NCI-H1930 (cell line): Measurements from ENCODE around the gene CHRM5.

Experiments
- DNase-seq, 2 experiments: peaks; one replicate each; lab custom pipeline; 2025; lab: John Stamatoyannopoulos, UW

The CHRM5 gene

DNA sequence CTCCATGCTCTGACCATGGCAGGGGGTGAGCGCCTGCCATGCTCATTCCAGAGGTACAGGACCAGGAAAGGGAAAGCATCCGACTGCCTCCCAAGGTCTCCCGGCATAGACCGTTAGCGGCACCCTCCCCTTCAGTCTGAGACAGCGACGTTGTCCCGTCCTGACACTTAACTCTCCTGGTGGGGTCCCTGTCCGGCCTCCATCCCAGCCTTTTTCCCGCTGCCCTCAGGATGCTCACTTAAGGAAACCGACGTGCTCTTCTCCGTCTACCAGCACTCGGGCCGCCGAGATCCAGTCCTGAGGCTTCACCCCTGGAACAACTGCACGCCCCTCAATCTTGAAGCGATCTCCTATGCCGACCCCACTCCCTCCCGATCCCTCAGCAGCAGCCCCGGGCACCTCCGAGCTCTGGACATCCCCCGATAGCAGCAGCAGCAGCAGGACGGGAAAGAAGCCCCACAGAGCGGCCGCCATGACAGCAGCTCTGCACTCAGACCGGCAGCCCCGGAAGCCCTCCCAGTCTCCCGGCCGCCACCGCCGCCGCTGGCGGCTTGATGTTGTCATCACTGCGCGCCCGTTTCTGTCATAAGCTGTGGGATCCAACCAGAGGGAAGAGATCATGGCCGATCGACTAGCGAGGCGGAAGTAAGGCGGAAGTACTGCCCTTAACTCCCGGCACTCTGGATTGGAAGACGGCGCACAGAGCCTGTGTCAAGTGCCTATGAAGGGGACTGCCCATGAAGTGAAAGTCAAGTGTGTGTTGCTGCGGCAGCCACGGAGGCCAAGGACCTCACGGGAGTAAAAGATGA is 133.3 kb downstream of the CHRM5 start, which contains the start of the genes EMC7 and PGBD4:
Gene EMC7, minus strand, starts transcription at position 497 of the 809 bp plus-strand sequence. Its CDS starts 23 bp downstream, at position 474.
Gene PGBD4, plus strand, starts transcription at position 718 of the 809 bp plus-strand sequence. CDS start 449 bp downstream, outside the sequence.
- peak; percentile 90 to 93 for DNase-seq

DNA sequence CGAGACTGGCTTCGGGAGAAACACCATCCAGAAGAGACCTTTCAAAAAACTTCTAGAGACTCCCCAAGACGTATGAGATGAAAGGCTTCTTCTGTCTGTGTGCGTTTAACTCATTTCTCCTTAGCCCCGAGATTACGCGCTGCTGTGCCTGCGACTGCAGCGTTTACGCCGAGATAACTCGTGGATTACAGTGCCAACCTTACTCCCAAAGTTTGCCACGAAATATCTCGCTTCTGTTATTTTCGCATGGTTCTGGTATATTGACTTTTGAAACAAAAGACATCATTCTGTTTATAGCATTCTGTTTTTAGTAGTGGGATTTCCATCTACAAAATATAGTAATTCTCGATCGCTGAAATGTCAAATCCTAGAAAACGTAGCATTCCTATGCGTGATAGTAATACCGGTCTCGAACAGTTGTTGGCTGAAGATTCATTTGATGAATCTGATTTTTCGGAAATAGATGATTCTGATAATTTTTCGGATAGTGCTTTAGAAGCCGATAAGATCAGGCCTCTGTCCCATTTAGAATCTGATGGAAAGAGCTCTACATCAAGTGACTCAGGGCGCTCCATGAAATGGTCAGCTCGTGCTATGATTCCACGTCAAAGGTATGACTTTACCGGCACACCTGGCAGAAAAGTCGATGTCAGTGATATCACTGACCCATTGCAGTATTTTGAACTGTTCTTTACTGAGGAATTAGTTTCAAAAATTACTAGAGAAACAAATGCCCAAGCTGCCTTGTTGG is 134.1 kb downstream of the CHRM5 start:
- DNase-seq: no peak

DNA sequence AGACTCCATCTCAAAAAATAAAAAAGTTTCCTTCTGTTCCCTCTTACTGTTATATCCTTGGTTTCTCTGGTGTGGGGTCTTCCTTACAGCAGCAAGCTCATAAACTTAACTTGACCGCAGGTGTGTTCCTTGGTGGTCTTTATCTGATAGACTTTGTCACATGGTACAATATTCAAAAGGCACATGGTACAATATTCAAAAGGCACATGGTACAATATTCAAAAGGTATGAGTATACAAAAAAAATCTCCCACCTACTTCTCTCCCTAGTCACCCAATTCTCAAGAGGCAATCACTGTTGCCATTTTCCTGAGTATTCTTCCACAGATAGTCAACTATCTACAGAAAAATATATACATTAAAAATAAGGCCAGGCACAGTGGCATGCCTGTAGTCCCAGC is 138.1 kb downstream of the CHRM5 start:
- no peak for DNase-seq

DNA sequence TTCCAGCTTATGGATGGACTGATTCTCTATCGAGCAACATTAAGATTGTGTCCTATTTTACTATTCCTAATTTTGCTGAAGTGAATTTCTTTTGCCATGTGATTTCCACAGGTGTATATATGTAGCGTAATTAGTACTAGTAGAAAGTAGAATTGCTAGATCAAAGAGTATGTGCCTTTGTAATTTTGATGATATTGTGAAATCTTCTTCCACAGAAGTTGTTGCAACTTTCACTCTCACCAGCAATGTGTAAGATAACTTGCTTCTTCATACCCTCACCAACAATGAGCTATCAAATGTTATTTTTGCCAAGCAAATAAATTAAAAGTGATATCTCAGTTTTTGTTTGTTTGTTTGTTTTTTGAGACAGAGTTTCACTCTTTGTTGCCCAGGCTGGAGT is 139.0 kb downstream of the CHRM5 start:
- DNase-seq: no peak

DNA sequence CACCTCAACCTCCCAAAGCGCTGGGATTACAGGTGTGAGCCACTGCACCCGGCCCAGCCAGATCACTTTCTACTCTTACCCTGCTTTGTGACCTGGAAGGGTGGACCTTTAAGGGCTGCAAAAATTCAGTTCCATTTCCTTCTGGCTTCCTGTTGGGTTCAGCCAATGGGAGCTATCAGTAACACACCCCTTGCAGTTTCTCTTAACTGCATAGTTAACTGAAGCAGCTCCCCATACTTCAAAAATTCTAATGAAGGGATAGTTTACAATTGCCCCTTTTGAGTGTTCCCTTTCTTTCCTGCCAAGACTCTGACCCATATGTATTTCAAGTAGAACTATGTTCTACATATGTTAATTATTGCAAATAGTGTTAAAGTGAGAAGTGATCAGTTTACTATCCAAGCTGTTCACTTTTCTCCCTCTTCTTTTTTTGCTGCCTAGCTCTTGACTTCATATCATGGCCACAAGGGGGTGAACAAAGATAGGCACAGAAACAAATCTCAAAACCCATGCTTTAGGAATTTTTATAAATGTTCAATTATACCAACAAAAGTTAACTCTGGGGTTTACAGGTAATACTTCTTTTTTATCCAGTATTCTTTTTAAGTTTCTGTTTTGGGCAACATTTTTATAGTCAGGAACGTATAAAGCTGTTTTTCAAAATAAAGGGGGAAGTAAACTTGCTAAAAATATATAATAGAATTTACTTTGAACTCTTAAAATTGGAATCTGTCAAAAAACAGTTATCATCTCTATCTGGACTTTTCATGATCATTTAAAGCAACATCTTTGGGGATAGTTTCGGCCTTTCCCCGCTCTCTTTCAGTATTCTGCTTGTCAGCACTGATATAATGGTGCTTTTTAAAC is 141.7 kb downstream of the CHRM5 start:
- DNase-seq: no peak

DNA sequence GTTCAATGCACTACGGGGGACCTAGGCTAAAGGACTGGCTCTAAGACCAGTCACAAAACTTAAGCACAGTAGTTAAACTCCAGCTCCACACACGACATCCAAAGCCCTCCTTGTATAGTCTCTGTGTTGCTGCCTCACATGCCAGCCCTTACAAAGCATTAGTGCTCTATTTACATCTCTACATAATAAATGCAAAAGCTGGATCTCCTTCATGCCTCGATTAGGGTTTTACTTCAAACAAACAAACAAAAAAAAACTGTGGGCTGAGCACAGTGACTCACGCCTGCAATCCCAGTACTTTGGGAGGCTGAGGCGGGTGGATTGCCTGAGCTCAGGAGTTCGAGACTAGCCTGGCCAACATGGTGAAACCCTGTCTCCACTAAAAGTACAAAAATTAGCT is 143.2 kb downstream of the CHRM5 start:
- DNase-seq: no peak

DNA sequence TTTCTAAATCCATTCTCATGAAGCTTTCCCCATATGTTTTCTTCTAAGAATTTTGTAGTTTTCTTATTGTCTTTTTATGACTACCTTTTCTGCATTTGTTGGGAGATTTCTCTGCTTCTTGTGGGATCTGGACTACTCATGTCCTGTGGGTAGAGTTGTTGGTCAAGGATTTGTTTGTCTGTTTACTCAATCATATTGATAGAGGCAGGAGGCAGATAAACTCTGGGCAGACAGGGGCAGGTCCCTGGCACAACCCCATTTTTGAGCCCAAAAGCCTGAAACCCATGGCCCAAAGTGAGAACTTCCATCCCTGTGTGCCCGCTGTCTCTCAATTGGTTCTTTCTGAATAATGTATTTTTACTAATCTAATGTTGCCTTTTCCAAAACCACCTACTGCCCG is 145.9 kb downstream of the CHRM5 start:
- DNase-seq: no peak

DNA sequence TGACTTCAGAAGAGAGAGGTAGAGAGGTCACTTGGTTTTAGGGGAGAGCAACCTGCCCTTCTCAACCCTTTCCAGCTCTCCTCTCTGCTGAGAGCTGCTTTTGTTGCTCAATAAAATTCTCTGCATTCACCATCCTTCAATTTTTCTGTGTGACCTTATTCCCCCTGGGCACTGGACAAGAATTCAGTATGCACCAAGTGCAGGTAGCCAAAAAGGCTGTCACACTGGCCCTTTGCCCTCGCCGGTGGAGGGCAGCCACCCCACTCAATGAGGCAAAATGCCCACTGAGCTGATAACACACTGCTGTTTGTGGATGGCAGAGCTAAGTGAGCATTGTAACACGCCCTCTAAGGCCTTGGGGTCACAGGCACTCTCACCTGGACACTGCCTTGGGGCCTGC is 146.4 kb downstream of the CHRM5 start:
- no peak for DNase-seq

DNA sequence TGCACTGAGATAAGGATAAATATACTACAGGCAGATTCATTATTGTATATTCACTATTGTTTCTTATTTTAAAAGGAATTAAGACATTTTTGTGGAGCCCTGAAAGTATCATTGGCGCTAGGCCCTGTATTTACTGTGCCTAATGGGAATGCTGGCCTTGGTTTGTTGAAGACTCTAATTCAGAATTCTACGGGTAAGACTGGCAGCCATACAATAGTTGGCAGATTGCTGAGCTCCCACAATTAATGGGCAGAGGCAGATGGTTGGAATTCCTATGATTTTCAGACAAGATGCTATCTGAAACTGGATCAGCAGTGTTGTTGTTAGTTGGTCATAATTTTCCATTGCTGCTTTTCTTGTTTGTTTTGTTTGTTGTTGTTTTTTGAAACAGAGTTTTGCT is 148.3 kb downstream of the CHRM5 start:
- no peak for DNase-seq
